ENCODE measurements around the gene VWA2.
A peak's percentile ranks its signal among the peaks of the same experiment; 100 is the strongest.

VWA2 gene

GRCh38 chr10:114250716-114251115, 11.7 kb downstream of the VWA2 start:
- no peaks in the 10 kb centered on the region for H3F3A ChIP-seq (ENCODE audit: low read depth)
- H3K9ac ChIP-seq (ENCODE audit: low read depth, low read length, poor library complexity, severe bottlenecking): no peak overlapping the region
- H4K20me1 ChIP-seq (ENCODE audit: insufficient read depth, low read length, poor library complexity, severe bottlenecking): no peaks in the 10 kb centered on the region
- no peak overlapping the region for H2AFZ ChIP-seq (ENCODE audit: low read length)
- no peaks in the 10 kb centered on the region for H3K36me3 ChIP-seq (ENCODE audit: insufficient read depth, low read length)
- no peak overlapping the region for H3K4me2 ChIP-seq (ENCODE audit: low read depth, low read length, poor library complexity, severe bottlenecking)
- H3K4me1 ChIP-seq (ENCODE audit: insufficient read depth, low read length, poor library complexity, severe bottlenecking): peaks cover 7% of the 10 kb centered on the region
- TF ChIP-seq EZH2phosphoT487 (IDR thresholded peaks at IDR 0.05; ENCODE audit: borderline replicate concordance) (no peak), CTCF (conservative IDR thresholded peaks at IDR 0.05; ENCODE audit: low read length) (no peak)
- no peaks in the 10 kb centered on the region for H3K27me3 ChIP-seq (ENCODE audit: insufficient read depth, low read length, poor library complexity, severe bottlenecking)
- no peaks in the 10 kb centered on the region for H3K9me3 ChIP-seq (ENCODE audit: insufficient read depth, low read depth, low read length)
- H3K9me2 ChIP-seq (replicated peaks; ENCODE audit: low read depth, low read length): no peaks in the 10 kb centered on the region
- no peaks in the 10 kb centered on the region for H3K79me2 ChIP-seq (ENCODE audit: insufficient read depth, low read length)
- no peak overlapping the region for H3K4me3 ChIP-seq (ENCODE audit: low read length, poor library complexity, severe bottlenecking)

GRCh38 chr10:114252092-114252491, 13.0 kb downstream of the VWA2 start:
- Histone ChIP-seq H2AFZ (ENCODE audit: low read length) (no peak overlapping the region), H3K79me2 (ENCODE audit: insufficient read depth, low read length) (no peaks in the 10 kb centered on the region), H3K9me3 (ENCODE audit: insufficient read depth, low read depth, low read length) (no peaks in the 10 kb centered on the region), H3K9ac (ENCODE audit: low read depth, low read length, poor library complexity, severe bottlenecking) (no peak overlapping the region), H3F3A (ENCODE audit: low read depth) (no peaks in the 10 kb centered on the region; the same call in 1 of the 2 replicates), H3K4me3 (ENCODE audit: low read length, poor library complexity, severe bottlenecking) (no peak overlapping the region), H3K27me3 (ENCODE audit: insufficient read depth, low read length, poor library complexity, severe bottlenecking) (no peaks in the 10 kb centered on the region), H3K36me3 (ENCODE audit: insufficient read depth, low read length) (no peaks in the 10 kb centered on the region), H4K20me1 (ENCODE audit: insufficient read depth, low read length, poor library complexity, severe bottlenecking) (no peaks in the 10 kb centered on the region), H3K4me1 (ENCODE audit: insufficient read depth, low read length, poor library complexity, severe bottlenecking) (peaks cover 9% of the 10 kb centered on the region), H3K4me2 (ENCODE audit: low read depth, low read length, poor library complexity, severe bottlenecking) (no peak overlapping the region), H3K9me2 (replicated peaks; ENCODE audit: low read depth, low read length) (no peaks in the 10 kb centered on the region)
- no peak for TF ChIP-seq EZH2phosphoT487 (IDR thresholded peaks at IDR 0.05; ENCODE audit: borderline replicate concordance)

- Histone ChIP-seq H3K9ac (ENCODE audit: low read depth, low read length, poor library complexity, severe bottlenecking) (no peak overlapping the region), H3F3A (ENCODE audit: low read depth) (no peaks in the 10 kb centered on the region; the same call in 1 of the 2 replicates), H4K20me1 (ENCODE audit: insufficient read depth, low read length, poor library complexity, severe bottlenecking) (no peaks in the 10 kb centered on the region), H3K4me3 (ENCODE audit: low read length, poor library complexity, severe bottlenecking) (no peak overlapping the region), H3K27me3 (ENCODE audit: insufficient read depth, low read length, poor library complexity, severe bottlenecking) (no peaks in the 10 kb centered on the region), H3K9me2 (replicated peaks; ENCODE audit: low read depth, low read length) (no peaks in the 10 kb centered on the region), H3K79me2 (ENCODE audit: insufficient read depth, low read length) (no peaks in the 10 kb centered on the region), H3K4me1 (ENCODE audit: insufficient read depth, low read length, poor library complexity, severe bottlenecking) (peaks cover 17% of the 10 kb centered on the region), H3K4me2 (ENCODE audit: low read depth, low read length, poor library complexity, severe bottlenecking) (no peak overlapping the region), H3K36me3 (ENCODE audit: insufficient read depth, low read length) (no peaks in the 10 kb centered on the region), H3K9me3 (ENCODE audit: insufficient read depth, low read depth, low read length) (no peaks in the 10 kb centered on the region), H2AFZ (ENCODE audit: low read length) (no peak overlapping the region)
- TF ChIP-seq CTCF (conservative IDR thresholded peaks at IDR 0.05; ENCODE audit: low read length) (no peak), EZH2phosphoT487 (IDR thresholded peaks at IDR 0.05; ENCODE audit: borderline replicate concordance) (no peak)
Measured at GRCh38 chr10:114252883-114253282, 13.8 kb downstream of the VWA2 start.

GRCh38 chr10:114255227-114255626, 16.2 kb downstream of the VWA2 start:
- Histone ChIP-seq H3K9me2 (replicated peaks; ENCODE audit: low read depth, low read length) (no peaks in the 10 kb centered on the region), H3F3A (ENCODE audit: low read depth) (peaks cover 5% of the 10 kb centered on the region; the same call in 1 of the 2 replicates), H3K27me3 (ENCODE audit: insufficient read depth, low read length, poor library complexity, severe bottlenecking) (no peaks in the 10 kb centered on the region), H2AFZ (ENCODE audit: low read length) (0 out of 2 replicates have a peak overlapping the region, but pooled peaks have one; percentile 16), H3K9me3 (ENCODE audit: insufficient read depth, low read depth, low read length) (no peaks in the 10 kb centered on the region), H3K9ac (ENCODE audit: low read depth, low read length, poor library complexity, severe bottlenecking) (no peak overlapping the region), H3K4me1 (ENCODE audit: insufficient read depth, low read length, poor library complexity, severe bottlenecking) (peaks cover 33% of the 10 kb centered on the region), H4K20me1 (ENCODE audit: insufficient read depth, low read length, poor library complexity, severe bottlenecking) (no peaks in the 10 kb centered on the region), H3K4me3 (ENCODE audit: low read length, poor library complexity, severe bottlenecking) (no peak overlapping the region), H3K4me2 (ENCODE audit: low read depth, low read length, poor library complexity, severe bottlenecking) (no peak overlapping the region), H3K36me3 (ENCODE audit: insufficient read depth, low read length) (no peaks in the 10 kb centered on the region), H3K79me2 (ENCODE audit: insufficient read depth, low read length) (no peaks in the 10 kb centered on the region)
- no peak for TF ChIP-seq CTCF (conservative IDR thresholded peaks at IDR 0.05; ENCODE audit: low read length)
- TF ChIP-seq EZH2phosphoT487 (IDR thresholded peaks at IDR 0.05; ENCODE audit: borderline replicate concordance): no peak
